Activated CD4-positive, alpha-beta memory T cell treated with anti-CD3 and anti-CD28 coated beads for 36 hours (primary cell): ENCODE data around the gene CCL5. TPM values are rescaled to one million over a fixed set of nuclear protein-coding genes. Genes with fewer than 3 reads are reported as not detected.
A peak's percentile ranks its signal among the peaks of the same experiment; 100 is the strongest.

Source experiments
- CTCF ChIA-PET: fragments of 350-600 bp; sonication (Branson Sonifier 250); formaldehyde crosslinking; loops from one replicate; lab custom pipeline; 2021; ENCODE audit warnings: antibody characterized with exemption, inconsistent platforms; lab: Charles Lee
- POLR2A ChIA-PET: fragments of 350-600 bp; sonication (Branson Sonifier 250); formaldehyde crosslinking; loops from one replicate; lab custom pipeline; 2021; ENCODE audit warnings: antibody characterized with exemption; lab: Charles Lee
- DNase-seq: peaks from one replicate; pipeline ENCODE4 v3.0.0-alpha.2; 2020
- H3K27ac Mint-ChIP-seq: one replicate; pipeline ENCODE4 v1.8.0; 2021; ENCODE audit warnings: mixed read lengths
- H3K27me3 Mint-ChIP-seq: one replicate; pipeline ENCODE4 v1.8.0; 2021; ENCODE audit warnings: mixed read lengths
- H3K36me3 Mint-ChIP-seq: one replicate; pipeline ENCODE4 v1.8.0; 2021; ENCODE audit warnings: mixed read lengths
- H3K4me1 Mint-ChIP-seq: one replicate; pipeline ENCODE4 v1.8.0; 2021; ENCODE audit warnings: low read depth, mixed read lengths
- H3K4me3 Mint-ChIP-seq: one replicate; pipeline ENCODE4 v1.8.0; 2021; ENCODE audit warnings: mild to moderate bottlenecking, mixed read lengths
- H3K9me3 Mint-ChIP-seq: one replicate; pipeline ENCODE4 v1.8.0; 2021; ENCODE audit warnings: mixed read lengths
- intact Hi-C: fragments of 100-400 bp; cut with micrococcal nuclease; formaldehyde crosslinking; loops from one replicate; pipeline ENCODE4 v1.15.1; 2023
- total RNA-seq, 2 experiments: library from RNA; stranded (reverse); gene quantifications; one replicate each; pipeline ENCODE4 v1.2.3, GENCODE V29; 2021

CCL5 gene
- total RNA-seq, 2 experiments from 2014 or later, result 120 to 133 TPM

DNA sequence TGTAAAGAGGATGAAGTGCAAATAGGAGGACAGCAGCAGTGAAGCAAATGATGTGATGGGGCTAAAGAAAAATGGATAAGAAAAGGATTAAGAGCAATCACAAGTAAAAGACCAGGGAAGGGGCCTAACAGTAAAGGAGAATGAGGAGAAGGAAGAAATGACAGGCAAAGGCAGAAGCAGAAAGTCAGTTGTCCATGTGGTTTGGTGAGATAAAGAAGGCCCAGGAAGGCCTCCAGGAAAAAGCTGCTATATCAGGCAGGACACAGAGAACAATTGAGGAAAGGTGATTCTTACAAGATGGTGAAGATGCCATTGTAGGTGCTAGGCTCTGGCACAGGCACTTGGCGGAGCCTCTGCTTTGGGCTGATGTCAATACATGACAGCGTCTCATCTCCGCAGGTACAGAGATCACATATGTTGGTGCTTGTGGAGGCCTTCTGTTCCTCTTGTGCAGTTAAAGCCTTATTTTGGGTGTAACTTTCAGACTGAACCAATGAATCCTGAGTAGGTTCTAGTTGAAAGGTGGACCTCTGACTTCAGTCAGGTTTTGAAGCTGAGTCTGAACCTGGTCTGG is 32.3 kb upstream of the CCL5 start:
- H3K9me3 Mint-ChIP-seq, result no peaks in the 10 kb centered on the region
- no peak for DNase-seq
- no peak overlapping the region for H3K4me3 Mint-ChIP-seq
- intact Hi-C loops, result loop anchor here (10.0 kb wide), 1 partner anchor 58 kb away; no protein-coding TSS in a partner anchor
- H3K4me1 Mint-ChIP-seq, result peaks cover 2% of the 10 kb centered on the region
- no peaks in the 10 kb centered on the region for H3K36me3 Mint-ChIP-seq
- POLR2A ChIA-PET, result no interaction called here
- no peak overlapping the region for H3K27ac Mint-ChIP-seq
- H3K27me3 Mint-ChIP-seq, result no peaks in the 10 kb centered on the region
- CTCF ChIA-PET, result no interaction called here

DNA sequence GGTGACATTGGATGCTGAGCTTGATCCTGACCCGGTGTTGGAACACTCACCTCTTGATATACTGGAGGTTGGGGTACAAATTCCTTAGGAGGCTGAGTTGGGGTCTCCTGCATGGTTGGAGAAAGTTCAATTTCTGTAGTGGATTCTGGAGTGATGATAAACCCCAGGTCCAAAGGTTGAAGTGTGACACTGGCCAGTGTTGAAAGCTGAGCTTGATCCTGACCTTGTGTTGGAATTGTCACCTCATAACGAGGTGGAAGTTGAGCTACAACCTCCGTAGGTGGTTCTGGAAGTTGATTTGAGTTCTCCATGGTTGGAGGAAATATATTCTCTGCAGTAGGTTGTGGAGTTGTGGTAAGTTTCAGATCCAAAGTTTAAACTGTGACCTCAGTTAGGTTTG is 29.2 kb upstream of the CCL5 start:
- POLR2A ChIA-PET, result interaction anchor here (2.7 kb wide), 1 partner anchor 14 kb away, joined by 7 read pairs; no protein-coding TSS in a partner anchor
- DNase-seq, result no peak
- no peaks in the 10 kb centered on the region for H3K27me3 Mint-ChIP-seq
- H3K4me3 Mint-ChIP-seq, result no peak overlapping the region
- intact Hi-C loops, result no loop called here
- no peak overlapping the region for H3K27ac Mint-ChIP-seq
- CTCF ChIA-PET, result interaction anchor here (1.5 kb wide), 1 partner anchor 240 kb away, joined by 4 read pairs; no protein-coding TSS in a partner anchor
- H3K4me1 Mint-ChIP-seq, result peaks cover 2% of the 10 kb centered on the region
- no peaks in the 10 kb centered on the region for H3K36me3 Mint-ChIP-seq
- no peaks in the 10 kb centered on the region for H3K9me3 Mint-ChIP-seq

DNA sequence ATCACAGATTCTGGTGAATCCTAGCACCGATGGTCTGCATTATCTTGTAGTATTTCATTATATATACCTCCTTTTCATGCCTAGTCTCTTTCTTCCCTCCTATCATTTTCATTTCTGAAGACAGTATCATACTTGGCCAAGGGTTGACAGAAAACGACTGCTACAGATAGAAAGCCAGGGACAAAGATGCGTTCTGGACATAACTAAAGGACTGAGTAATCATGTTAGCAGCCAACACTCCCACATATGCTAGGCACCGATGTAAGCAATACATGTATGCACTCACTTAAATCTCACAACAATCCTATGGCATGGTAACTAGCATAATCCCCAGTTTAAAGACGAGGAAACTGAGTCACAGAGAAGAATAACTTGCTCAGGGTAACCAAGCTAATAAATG is 27.5 kb upstream of the CCL5 start:
- Mint-ChIP-seq H3K9me3 (no peaks in the 10 kb centered on the region), H3K27me3 (no peaks in the 10 kb centered on the region), H3K36me3 (no peaks in the 10 kb centered on the region), H3K4me3 (no peak overlapping the region), H3K4me1 (peaks cover 3% of the 10 kb centered on the region), H3K27ac (no peak overlapping the region)
- no peak for DNase-seq
- intact Hi-C loops, result no loop called here
- ChIA-PET CTCF (interaction anchor here (0.7 to 0.9 kb wide), 3 partner anchors 59 to 1299 kb away, joined by 3 to 4 read pairs (median 3); no protein-coding TSS in a partner anchor), POLR2A (interaction anchor here (2.7 kb wide), 1 partner anchor 12 kb away, joined by 7 read pairs; no protein-coding TSS in a partner anchor)

DNA sequence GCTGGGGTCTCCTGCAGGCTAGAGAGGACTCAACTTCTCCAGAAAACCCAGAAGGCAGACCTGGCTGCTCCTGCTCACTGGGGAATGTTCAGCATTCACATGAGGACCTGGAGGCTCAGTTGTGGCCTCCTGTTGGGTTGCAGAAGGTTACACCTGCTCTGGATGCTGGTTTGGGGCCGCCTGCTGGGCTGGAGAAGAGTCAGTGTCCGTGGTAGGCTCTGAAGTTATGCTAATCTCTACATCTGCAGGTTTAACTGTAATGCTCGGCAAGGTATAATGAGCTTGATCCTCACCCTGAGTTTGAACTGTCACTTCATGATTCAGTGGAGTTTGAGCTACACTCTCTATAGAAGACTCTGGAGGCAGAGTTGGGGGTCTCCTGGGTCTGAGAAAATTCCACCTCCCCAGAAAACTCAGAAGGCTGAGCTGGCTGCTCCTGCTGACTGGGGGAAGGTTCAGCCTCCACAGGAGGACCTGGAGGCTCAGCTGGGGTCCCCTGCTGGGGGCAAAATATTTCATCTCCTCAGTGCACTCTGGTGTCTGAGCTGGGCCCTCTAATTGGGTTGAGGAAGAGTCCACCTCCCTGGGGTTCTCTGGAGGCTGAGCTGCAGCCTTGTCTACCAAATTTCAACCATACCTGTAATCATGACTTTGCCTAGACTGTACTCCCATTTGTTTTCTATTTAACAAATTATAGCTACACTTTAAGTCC is 26.9 kb upstream of the CCL5 start:
- Mint-ChIP-seq H3K4me3 (no peak overlapping the region), H3K9me3 (no peaks in the 10 kb centered on the region), H3K27me3 (no peaks in the 10 kb centered on the region), H3K36me3 (no peaks in the 10 kb centered on the region), H3K27ac (no peak overlapping the region), H3K4me1 (peaks cover 4% of the 10 kb centered on the region)
- DNase-seq, result no peak
- intact Hi-C loops, result no loop called here
- POLR2A ChIA-PET, result interaction anchor here (0.6 to 2.7 kb wide), 2 partner anchors 11 to 277 kb away, joined by 3 to 7 read pairs; no protein-coding TSS in a partner anchor
- CTCF ChIA-PET, result interaction anchor here (0.7 to 1.0 kb wide), 3 partner anchors 35 to 1300 kb away, joined by 3 to 4 read pairs (median 3); no protein-coding TSS in a partner anchor

DNA sequence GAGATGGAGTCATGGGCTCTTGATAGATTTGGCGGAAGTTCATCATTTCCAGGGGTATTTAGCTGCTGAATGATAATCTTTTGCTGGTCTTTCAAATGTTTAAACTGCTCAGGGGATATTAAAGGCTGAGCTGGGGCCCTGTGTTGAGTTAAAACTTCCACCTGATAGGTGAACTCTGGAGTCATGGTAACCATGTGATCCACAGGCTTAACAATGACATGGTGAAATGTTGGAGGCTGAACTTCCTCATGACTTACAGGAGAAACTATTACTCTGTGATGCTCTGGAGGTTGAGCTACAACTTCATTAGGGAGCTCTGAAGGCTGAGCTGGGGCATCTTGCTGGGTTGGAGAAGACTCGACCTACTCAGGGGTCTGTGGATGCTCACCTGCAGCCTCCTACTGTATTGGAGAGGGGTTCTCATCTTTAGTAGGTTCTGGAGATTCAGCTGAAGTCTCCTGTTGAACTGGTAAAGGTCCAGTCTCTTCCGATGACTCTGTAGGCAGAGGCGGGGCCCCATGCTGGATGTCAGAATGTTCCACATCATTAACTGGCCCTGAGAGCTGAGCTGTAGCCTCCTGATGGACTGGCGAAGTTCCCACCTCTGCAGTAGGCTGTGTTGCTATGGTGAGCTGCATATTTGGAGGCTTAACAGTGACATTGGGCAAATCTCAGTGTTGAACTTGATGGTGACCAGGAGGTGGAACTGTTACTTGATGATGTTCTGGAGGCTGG is 26.2 kb upstream of the CCL5 start:
- H3K4me1 Mint-ChIP-seq, result peaks cover 6% of the 10 kb centered on the region
- H3K27ac Mint-ChIP-seq, result no peak overlapping the region
- H3K9me3 Mint-ChIP-seq, result no peaks in the 10 kb centered on the region
- no peaks in the 10 kb centered on the region for H3K36me3 Mint-ChIP-seq
- no peak overlapping the region for H3K4me3 Mint-ChIP-seq
- no peak for DNase-seq
- CTCF ChIA-PET, result interaction anchor here (0.9 to 1.0 kb wide), 2 partner anchors 34 to 57 kb away, joined by 3 to 4 read pairs; no protein-coding TSS in a partner anchor
- POLR2A ChIA-PET, result interaction anchor here (0.6 kb wide), 1 partner anchor 278 kb away, joined by 3 read pairs; no protein-coding TSS in a partner anchor
- H3K27me3 Mint-ChIP-seq, result no peaks in the 10 kb centered on the region
- intact Hi-C loops, result no loop called here

DNA sequence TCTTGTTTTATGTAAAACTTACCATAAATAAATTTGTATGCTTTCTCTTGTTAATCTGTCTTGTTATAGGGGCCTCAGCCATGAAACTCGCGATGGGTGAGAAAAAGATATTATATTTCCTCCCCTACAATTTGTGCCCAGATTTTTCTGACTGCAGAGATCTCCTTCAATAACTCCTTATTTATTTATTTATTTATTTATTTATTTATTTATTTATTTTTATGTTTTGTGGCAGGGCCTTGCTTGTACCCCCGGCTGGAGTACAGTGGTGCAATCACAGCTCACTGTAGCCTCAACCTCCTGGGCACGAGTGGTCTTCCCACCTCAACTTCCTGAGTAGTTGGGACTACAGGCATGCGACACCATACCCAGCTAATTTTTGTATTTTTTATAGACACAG is 23.3 kb upstream of the CCL5 start:
- no peak for DNase-seq
- intact Hi-C loops, result no loop called here
- no peak overlapping the region for H3K4me3 Mint-ChIP-seq
- H3K27me3 Mint-ChIP-seq, result no peaks in the 10 kb centered on the region
- POLR2A ChIA-PET, result no interaction called here
- peaks cover 20% of the 10 kb centered on the region for H3K4me1 Mint-ChIP-seq
- H3K36me3 Mint-ChIP-seq, result no peaks in the 10 kb centered on the region
- no peaks in the 10 kb centered on the region for H3K9me3 Mint-ChIP-seq
- CTCF ChIA-PET, result no interaction called here
- no peak overlapping the region for H3K27ac Mint-ChIP-seq

DNA sequence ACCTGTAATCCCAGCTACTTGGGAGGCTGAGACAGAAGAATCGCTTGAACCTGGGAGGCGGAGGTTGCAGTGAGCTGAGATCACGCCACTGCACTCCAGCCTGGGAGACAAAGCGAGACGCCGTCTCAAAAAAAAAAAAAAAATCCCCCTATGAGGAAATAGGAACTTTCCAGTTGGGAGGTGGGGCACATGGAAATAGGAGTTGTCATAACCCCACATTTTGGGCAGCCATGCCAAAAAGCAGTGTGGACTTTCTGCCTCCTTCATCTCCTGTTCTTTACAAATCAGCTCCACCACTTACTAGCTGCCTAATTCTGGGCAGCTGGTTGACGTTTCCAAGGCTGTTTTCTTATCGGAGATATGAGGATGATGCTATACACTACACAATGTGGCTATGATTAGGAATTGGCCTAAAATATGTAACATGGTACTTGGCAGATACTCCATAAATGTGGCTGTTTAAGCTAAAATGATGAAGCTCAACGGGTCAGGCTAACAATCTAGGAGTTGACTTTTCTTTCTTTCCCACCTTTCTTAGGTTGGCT is 21.5 kb upstream of the CCL5 start:
- intact Hi-C loops, result no loop called here
- Mint-ChIP-seq H3K36me3 (no peaks in the 10 kb centered on the region), H3K27me3 (no peaks in the 10 kb centered on the region), H3K27ac (no peak overlapping the region), H3K4me3 (no peak overlapping the region), H3K9me3 (no peaks in the 10 kb centered on the region), H3K4me1 (peaks cover 27% of the 10 kb centered on the region)
- CTCF ChIA-PET, result interaction anchor here (0.6 to 1.7 kb wide), 2 partner anchors 111 to 137 kb away, joined by 3 read pairs; no protein-coding TSS in a partner anchor
- no peak for DNase-seq
- POLR2A ChIA-PET, result interaction anchor here (1.4 kb wide), 1 partner anchor 9 kb away, joined by 3 read pairs; no protein-coding TSS in a partner anchor

DNA sequence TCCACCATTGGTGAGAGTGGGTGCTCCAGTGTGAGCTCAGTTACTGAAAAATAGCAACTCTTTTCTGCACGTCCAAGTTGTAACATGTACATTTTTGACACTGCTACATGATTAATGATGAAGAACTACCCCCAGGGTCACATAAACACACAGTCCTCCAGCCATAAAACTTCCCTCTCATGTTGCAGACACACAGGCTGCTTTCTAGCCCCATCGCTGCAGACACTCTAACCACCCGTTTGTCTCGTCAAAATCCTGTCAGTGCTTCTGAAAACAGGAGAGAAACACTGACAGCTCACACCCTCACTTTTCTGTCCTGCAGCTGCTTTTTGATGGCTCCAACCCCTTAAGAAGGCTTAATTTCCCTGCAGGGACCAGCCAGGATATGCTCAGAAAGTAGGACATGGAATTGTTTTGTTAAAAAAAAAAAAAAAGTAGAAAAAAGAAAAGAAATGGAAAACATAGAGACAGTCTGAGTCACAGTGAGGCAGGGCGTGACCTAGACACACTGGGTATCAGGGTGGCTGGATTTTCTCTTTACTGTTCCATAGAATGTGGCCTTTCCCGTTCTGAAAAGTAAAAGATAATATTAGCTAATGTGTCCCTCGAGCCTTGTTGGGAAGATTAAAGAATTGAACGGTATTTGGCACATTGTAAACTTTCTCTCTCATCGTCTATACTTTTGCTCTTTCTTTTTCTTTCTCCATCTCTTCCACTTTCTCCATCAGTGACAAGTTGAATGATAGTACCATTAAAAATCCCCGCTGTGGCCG is 20.7 kb upstream of the CCL5 start:
- peak overlapping the region; percentile 26 for H3K27ac Mint-ChIP-seq
- intact Hi-C loops, result no loop called here
- DNase-seq, result no peak
- H3K4me3 Mint-ChIP-seq, result peak overlapping the region; percentile 20
- no peaks in the 10 kb centered on the region for H3K9me3 Mint-ChIP-seq
- peaks cover 31% of the 10 kb centered on the region for H3K4me1 Mint-ChIP-seq
- H3K36me3 Mint-ChIP-seq, result no peaks in the 10 kb centered on the region
- no peaks in the 10 kb centered on the region for H3K27me3 Mint-ChIP-seq
- ChIA-PET POLR2A (interaction anchor here (1.4 kb wide), 1 partner anchor 10 kb away, joined by 3 read pairs; no protein-coding TSS in a partner anchor), CTCF (interaction anchor here (0.7 to 2.2 kb wide), 6 partner anchors 21 to 577 kb away, joined by 3 to 5 read pairs (median 4); partner anchors contain the start of gene CCL5)

DNA sequence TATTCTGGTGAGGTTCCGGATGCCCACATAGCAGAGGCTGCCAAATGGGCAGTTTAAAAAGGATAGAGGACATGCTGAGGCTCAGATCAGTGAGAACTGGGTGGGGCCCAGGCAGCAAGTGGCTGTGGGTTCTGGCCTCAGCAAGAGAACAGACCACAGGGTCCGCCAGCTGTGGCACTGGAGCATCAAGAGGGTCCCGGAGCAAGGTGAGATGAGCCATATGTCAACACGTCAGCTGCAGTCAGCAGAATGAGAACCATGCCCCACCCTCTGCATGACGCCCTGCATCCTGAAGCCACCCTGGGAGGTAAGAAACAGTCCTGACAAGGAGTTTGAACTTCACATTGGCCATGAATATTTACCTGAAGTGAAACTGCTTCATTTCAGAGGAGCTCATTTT is 20.1 kb upstream of the CCL5 start:
- intact Hi-C loops, result no loop called here
- Mint-ChIP-seq H3K27me3 (no peaks in the 10 kb centered on the region), H3K9me3 (no peaks in the 10 kb centered on the region), H3K36me3 (no peaks in the 10 kb centered on the region), H3K4me1 (peaks cover 36% of the 10 kb centered on the region), H3K27ac (peak overlapping the region; percentile 58), H3K4me3 (peak overlapping the region; percentile 30)
- no peak for DNase-seq
- POLR2A ChIA-PET, result no interaction called here
- CTCF ChIA-PET, result interaction anchor here (0.7 to 2.2 kb wide), 6 partner anchors 20 to 578 kb away, joined by 3 to 5 read pairs (median 4); partner anchors contain the start of gene CCL5

DNA sequence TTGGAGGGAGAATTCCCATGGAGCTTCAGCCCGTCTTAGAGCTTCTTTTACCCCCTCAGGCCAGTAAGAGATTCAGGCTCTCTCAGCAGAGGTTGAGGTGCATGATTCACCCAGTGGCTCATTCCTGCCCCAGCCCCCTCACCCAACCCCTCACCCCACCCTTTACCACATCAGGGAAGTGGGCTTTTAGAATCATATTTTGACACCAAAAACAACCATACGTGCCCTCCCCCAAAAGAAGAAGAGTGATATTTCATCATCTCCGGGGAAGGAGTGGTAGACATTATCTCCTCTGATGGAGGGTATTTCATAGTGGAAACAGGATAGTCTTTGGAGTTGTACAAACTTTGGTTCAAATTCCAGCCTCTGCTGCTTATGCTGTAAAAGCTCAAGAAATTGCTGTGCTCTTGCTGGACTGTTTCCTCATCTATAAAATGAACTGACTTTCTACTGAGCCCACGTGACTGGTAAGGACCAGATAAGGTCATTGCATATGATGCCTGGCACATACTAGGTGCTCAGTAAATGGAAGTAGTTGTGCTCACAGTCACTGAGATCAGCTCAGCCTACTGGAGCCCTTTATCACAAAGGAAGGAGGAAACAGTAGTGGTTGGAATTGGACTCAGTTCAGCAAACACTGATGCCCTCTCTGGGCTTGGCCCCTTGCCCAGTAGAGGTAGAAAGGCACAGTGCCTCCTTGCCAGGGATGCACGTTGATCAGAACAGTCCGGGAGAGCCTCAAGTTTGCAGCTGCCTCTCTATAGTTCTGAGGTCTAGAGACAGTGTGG is 18.3 kb upstream of the CCL5 start:
- H3K4me3 Mint-ChIP-seq, result peak overlapping the region; percentile 46
- no peaks in the 10 kb centered on the region for H3K27me3 Mint-ChIP-seq
- POLR2A ChIA-PET, result interaction anchor here (0.5 to 1.5 kb wide), 3 partner anchors 9 to 218 kb away, joined by 3 to 7 read pairs (median 4); partner anchors contain the start of gene CCL5
- peaks cover 39% of the 10 kb centered on the region for H3K4me1 Mint-ChIP-seq
- H3K27ac Mint-ChIP-seq, result peak overlapping the region; percentile 78
- no peaks in the 10 kb centered on the region for H3K9me3 Mint-ChIP-seq
- peak; percentile 77 for DNase-seq
- H3K36me3 Mint-ChIP-seq, result no peaks in the 10 kb centered on the region
- intact Hi-C loops, result loop anchor here (2.0 to 5.0 kb wide), 2 partner anchors 32 to 174 kb away; partner anchors contain the start of gene RDM1
- CTCF ChIA-PET, result interaction anchor here (0.6 to 2.2 kb wide), 5 partner anchors 10 to 174 kb away, joined by 3 to 5 read pairs (median 3); no protein-coding TSS in a partner anchor
